Brain microvascular endothelial cell (primary cell): ENCODE results near the gene MALAT1.
A peak's percentile ranks its signal among the peaks of the same experiment; 100 is the strongest.

Experiments
- DNase-seq: peaks from one replicate; pipeline ENCODE4 v3.0.0-alpha.2; 2020
- H3K27ac ChIP-seq: fragments of 250-450 bp; sonication (Bioruptor Pico); 2 replicates; pipeline ENCODE4 v1.5.1; 2020; ENCODE audit warnings: mild to moderate bottlenecking, moderate library complexity
- H3K27me3 ChIP-seq: fragments of 250-450 bp; sonication (Bioruptor Pico); replicated peaks from 2 replicates; pipeline ENCODE4 v1.5.1; 2020; ENCODE audit warnings: mild to moderate bottlenecking
- H3K36me3 ChIP-seq: fragments of 250-450 bp; sonication (Bioruptor Pico); replicated peaks from 2 replicates; pipeline ENCODE4 v1.5.1; 2020; ENCODE audit warnings: mild to moderate bottlenecking
- H3K4me3 ChIP-seq: 2 replicates; pipeline ENCODE4 v1.5.1; 2011; ENCODE audit warnings: low read depth, mild to moderate bottlenecking, control low read depth, low read length, moderate library complexity
- in situ Hi-C: cut with HindIII; loops from 2 replicates; pipeline ENCODE4 v1.10.0; 2017; ENCODE audit warnings: low sequenced_read_pairs, low pct_ligation_motif_present
- TF ChIP-seq, protein P1 (sequence below): IDR thresholded peaks from 2 replicates; pipeline ENCODE4 v1.5.1; 2011; ENCODE audit warnings: low read depth, mild to moderate bottlenecking, moderate library complexity, low read length, control low read depth, inconsistent platforms; ENCODE audit errors: missing control alignments

MALAT1 gene

DNA sequence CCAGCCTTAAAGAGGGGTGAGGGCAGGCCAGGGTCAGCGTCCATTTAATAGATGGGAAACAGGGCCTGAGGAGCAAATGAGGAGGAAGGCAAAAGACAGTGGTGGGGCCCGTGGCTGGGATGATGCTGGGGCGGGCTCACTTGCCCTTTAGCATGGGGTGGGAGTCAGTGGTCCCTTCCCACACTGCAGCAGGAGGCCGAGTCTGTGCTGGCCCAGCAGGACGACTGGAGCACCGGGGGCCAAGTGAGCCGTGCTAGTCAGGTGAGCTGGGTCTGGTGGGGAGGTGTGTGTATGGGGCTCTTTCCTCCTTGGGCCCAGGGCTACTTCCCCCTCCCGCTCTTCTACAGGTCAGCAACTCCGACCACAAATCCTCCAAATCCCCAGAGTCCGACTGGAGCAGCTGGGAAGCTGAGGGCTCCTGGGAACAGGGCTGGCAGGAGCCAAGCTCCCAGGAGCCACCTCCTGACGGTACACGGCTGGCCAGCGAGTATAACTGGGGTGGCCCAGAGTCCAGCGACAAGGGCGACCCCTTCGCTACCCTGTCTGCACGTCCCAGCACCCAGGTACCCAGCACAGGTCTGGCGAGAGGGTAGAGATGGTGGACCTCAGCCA is 38.9 kb downstream of the MALAT1 start:
- in situ Hi-C loops = no loop called here
- Histone ChIP-seq H3K36me3 (peaks cover 82% of the 10 kb centered on the region), H3K4me3 (no peak overlapping the region), H3K27me3 (no peaks in the 10 kb centered on the region), H3K27ac (no peak overlapping the region)
- TF ChIP-seq, protein P1, sequence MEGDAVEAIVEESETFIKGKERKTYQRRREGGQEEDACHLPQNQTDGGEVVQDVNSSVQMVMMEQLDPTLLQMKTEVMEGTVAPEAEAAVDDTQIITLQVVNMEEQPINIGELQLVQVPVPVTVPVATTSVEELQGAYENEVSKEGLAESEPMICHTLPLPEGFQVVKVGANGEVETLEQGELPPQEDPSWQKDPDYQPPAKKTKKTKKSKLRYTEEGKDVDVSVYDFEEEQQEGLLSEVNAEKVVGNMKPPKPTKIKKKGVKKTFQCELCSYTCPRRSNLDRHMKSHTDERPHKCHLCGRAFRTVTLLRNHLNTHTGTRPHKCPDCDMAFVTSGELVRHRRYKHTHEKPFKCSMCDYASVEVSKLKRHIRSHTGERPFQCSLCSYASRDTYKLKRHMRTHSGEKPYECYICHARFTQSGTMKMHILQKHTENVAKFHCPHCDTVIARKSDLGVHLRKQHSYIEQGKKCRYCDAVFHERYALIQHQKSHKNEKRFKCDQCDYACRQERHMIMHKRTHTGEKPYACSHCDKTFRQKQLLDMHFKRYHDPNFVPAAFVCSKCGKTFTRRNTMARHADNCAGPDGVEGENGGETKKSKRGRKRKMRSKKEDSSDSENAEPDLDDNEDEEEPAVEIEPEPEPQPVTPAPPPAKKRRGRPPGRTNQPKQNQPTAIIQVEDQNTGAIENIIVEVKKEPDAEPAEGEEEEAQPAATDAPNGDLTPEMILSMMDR = no peak
- no peak for DNase-seq

DNA sequence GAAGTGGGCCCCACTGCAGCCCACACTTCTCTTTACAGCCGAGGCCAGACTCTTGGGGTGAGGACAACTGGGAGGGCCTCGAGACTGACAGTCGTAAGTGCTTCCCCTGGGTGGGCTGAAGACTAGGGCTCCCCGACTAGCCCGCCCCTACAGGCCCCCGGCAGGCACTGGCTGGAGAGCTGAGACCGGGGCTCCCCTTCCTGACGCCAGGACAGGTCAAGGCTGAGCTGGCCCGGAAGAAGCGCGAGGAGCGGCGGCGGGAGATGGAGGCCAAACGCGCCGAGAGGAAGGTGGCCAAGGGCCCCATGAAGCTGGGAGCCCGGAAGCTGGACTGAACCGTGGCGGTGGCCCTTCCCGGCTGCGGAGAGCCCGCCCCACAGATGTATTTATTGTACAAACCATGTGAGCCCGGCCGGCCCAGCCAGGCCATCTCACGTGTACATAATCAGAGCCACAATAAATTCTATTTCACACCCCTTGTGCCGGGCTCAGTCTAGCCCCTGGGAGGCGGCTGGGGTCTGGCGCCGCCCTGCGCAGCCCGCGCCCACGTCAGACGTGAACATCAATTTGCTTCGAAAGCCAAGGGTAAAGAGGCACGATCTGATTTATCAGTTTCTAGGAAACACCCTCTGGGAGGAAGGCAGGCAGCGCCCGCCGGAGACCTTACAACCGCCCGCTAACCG is 39.5 kb downstream of the MALAT1 start:
- TF ChIP-seq, protein P1 = no peak
- H3K4me3 ChIP-seq = no peak overlapping the region
- H3K36me3 ChIP-seq = peaks cover 80% of the 10 kb centered on the region
- no peak for DNase-seq
- in situ Hi-C loops = no loop called here
- no peak overlapping the region for H3K27ac ChIP-seq
- H3K27me3 ChIP-seq = no peaks in the 10 kb centered on the region

DNA sequence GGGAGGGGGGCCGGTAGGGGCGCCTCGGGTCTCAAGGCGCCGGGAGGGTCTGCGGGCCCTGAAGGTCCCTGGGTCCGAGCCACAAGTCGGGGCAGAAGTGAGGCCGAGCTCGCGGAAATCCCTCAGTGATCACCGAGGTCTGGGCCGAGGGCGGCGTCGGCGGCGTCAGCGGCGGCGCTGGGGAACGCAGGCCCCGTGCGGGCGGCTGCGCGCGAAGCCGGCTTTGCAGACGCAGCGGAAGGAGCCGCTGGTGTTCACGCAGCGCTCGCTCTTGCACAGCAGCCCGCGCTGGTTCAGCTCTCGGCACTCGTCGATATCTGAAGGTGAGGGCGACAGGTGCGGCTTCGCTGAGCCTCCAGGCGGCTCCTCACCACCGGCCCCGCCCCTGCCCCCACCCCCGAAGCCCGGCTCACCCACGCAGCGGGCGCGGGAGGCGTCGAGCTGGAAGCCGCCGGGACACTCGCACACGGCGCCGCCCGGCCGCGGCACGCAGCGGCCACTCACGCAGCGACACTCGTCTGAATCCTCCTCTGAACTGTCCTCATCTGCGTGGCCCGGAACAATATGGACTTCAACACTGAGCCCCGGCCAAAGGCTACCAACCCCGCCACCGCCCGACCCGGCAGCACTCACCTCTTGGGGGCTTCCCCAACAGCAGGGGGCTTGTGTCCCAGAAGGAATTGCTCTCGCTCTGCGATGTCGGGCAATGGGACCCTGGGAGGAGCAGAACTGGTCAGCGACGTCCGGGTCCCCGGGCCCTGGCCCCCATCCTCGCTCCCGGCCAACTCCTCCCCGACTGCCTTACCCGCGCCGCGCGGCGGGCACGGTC is 40.3 kb downstream of the MALAT1 start:
- H3K36me3 ChIP-seq = peaks cover 81% of the 10 kb centered on the region
- H3K4me3 ChIP-seq = no peak overlapping the region
- TF ChIP-seq, protein P1 = no peak
- no peaks in the 10 kb centered on the region for H3K27me3 ChIP-seq
- no peak overlapping the region for H3K27ac ChIP-seq
- DNase-seq = no peak
- in situ Hi-C loops = no loop called here

DNA sequence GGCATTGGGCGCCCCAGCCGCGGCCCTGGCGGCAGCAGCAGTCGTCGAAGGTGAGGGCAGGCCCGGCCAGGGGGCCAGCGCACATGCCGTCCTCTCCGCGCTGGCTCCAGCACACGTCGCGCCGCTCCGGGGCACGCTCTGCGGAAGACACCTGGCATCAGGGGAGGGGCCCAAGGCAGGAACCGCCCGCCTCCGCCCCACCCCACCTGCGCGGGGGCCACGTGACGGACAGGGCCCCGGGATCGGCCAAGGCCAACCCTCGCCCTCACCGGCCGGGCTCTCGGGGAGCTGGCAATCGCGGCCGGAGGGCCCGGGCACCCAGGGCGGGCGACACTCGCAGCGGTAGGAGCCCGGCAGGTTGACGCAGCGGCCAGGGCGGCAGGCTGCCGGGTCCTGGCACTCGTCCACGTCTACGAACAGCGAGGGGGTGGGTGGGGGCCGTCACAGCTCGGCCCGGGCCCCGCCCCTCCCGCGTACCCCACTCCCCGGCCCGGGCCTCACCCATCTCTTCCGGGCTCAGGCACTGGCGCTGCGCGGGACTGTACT is 41.0 kb downstream of the MALAT1 start:
- Histone ChIP-seq H3K27me3 (no peaks in the 10 kb centered on the region), H3K4me3 (peak overlapping the region; percentile 45), H3K36me3 (peaks cover 82% of the 10 kb centered on the region), H3K27ac (peak overlapping the region; percentile 30)
- DNase-seq = no peak
- TF ChIP-seq, protein P1 = no peak
- in situ Hi-C loops = no loop called here

DNA sequence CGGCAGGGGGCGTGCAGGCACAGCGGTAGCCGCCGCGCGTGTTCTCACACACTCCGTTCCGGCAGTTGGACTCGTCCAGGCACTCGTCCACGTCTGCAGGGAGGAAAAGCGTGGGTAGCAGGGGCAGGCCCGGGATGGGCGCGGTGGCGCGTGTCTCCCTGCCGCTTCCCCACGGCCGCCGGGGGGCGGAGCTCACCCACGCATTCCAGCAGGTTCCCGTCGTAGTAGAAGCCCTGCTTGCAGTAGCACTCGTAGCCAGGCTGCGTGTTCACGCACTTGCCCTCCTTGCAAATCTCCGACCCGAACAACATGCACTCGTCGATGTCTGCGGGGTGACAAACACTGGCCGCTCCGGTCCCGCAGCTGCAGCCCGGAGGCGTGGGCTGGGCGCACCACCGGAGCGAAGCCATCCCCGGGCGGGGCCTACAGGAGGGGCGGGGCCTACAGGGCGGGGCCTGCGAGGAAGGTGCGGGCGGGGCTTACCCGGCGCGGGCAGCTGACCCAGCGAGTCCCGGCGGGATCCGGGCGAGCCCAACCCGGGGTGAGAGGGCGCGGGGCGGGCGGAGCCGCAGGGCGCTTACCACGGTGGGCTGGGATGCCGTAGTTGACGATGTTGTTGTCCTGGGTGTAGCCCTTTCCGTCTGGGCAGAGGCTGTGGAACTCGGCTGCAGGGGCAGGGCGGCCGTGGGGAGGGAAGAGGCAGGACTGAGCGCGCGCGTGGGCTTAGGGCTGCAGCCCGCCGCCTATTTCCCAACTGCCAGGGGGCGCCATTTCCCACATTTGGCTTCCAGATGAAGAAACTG is 41.6 kb downstream of the MALAT1 start:
- Histone ChIP-seq H3K27me3 (no peaks in the 10 kb centered on the region), H3K27ac (peak overlapping the region; percentile 30), H3K4me3 (peak overlapping the region; percentile 45), H3K36me3 (peaks cover 82% of the 10 kb centered on the region)
- in situ Hi-C loops = no loop called here
- DNase-seq = peak; percentile 79
- TF ChIP-seq, protein P1 = peak; percentile 85
